Measurements from ENCODE around the gene SEC14L1. TPM values are rescaled to one million over a fixed set of nuclear protein-coding genes. Genes with fewer than 3 reads are reported as not detected.

SEC14L1 gene
- total RNA-seq, 2 experiments from 2014 or later: 97.3 to 98.5 TPM

DNA sequence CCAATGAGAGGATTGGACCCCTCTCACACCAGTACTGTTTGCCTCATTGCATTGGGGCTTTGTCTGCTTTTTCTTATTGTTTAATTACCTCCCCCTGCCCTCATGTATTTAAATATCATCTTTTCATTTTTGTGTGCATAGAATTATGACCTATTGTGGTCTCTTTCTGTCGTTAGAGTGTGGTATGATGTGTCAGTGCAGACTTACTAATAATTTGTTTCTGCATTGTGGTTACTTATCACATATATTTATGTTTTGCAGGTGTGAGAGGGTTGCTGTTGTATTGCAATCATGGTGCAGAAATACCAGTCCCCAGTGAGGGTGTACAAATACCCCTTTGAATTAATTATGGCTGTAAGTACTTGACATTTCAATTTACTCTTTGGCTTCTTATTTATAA, 2.5 kb downstream of the SEC14L1 start:
- peaks cover 69% of the 10 kb centered on the region for H3K4me1 Mint-ChIP-seq (ENCODE audit: low read depth)
- POLR2A ChIA-PET: interaction anchor here (1.1 kb wide), 1 partner anchor 16 kb away, joined by 3 read pairs; no protein-coding TSS in a partner anchor
- peaks cover 44% of the 10 kb centered on the region for H3K4me1 ChIP-seq (ENCODE audit: insufficient read depth, low read length)

DNA sequence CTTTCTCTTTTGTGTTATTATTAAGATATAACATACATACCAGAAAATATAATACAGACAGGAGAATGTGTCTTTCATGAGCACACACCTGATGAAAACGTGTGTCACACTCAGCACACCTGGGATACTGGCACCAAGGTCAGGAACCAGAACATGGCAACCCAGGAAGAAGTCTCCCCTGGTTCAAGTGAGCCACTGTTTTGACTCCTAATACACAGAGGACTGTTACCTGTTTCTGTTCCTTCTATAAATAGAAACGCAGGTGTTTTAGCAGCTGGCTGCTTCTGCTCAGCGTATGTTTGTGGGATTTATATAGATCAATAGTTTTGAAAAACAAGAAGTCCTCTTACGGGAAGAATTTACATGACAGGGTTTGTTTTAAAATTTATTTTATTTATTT, 3.5 kb downstream of the SEC14L1 start:
- intact Hi-C loops (cut with DNase I, micrococcal nuclease): loop anchor here in 1 of 2 experiments (5.0 kb wide), 2 partner anchors 43 to 417 kb away; partner anchors contain the start of genes JMJD6 and METTL23
- Histone ChIP-seq H3K27me3 (ENCODE audit: control insufficient read depth in 1 of 2, insufficient read depth in 2 of 2, low read length in 2 of 2) (no peaks in the 10 kb centered on the region), H3K4me1 (ENCODE audit: insufficient read depth, low read length) (peaks cover 36% of the 10 kb centered on the region), H3K27ac (ENCODE audit: low read depth in 1 of 2, low read length in 2 of 2) (no peak overlapping the region), H3K9me3 (ENCODE audit: control insufficient read depth in 1 of 2, insufficient read depth in 1 of 2, low read length in 2 of 2) (peaks cover 0 to 1% of the 10 kb centered on the region in 2 experiments), H3K36me3 (ENCODE audit: insufficient read depth, low read length) (peaks cover 42% of the 10 kb centered on the region), H3K4me3 (ENCODE audit: low read length) (no peak overlapping the region)
- Mint-ChIP-seq H3K27me3 (no peaks in the 10 kb centered on the region), H3K4me3 (peak overlapping the region; percentile 98), H3K4me1 (ENCODE audit: low read depth) (peaks cover 67% of the 10 kb centered on the region), H3K27ac (peak overlapping the region; percentile 94), H3K36me3 (ENCODE audit: low read depth) (peaks cover 74% of the 10 kb centered on the region), H3K9me3 (peaks cover 2% of the 10 kb centered on the region)
- ATAC-seq (ENCODE audit: poor library complexity) (no peak), DNase-seq (no peak)
- ChIA-PET POLR2A (no interaction called here), CTCF (no interaction called here)
- TF ChIP-seq, protein P1, sequence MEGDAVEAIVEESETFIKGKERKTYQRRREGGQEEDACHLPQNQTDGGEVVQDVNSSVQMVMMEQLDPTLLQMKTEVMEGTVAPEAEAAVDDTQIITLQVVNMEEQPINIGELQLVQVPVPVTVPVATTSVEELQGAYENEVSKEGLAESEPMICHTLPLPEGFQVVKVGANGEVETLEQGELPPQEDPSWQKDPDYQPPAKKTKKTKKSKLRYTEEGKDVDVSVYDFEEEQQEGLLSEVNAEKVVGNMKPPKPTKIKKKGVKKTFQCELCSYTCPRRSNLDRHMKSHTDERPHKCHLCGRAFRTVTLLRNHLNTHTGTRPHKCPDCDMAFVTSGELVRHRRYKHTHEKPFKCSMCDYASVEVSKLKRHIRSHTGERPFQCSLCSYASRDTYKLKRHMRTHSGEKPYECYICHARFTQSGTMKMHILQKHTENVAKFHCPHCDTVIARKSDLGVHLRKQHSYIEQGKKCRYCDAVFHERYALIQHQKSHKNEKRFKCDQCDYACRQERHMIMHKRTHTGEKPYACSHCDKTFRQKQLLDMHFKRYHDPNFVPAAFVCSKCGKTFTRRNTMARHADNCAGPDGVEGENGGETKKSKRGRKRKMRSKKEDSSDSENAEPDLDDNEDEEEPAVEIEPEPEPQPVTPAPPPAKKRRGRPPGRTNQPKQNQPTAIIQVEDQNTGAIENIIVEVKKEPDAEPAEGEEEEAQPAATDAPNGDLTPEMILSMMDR (IDR thresholded peaks at IDR 0.05): no peak

More for the DNA sequence above, 2.5 kb downstream of the SEC14L1 start:
- H3K9me3 Mint-ChIP-seq: peaks cover 2% of the 10 kb centered on the region
- H3K36me3 ChIP-seq (ENCODE audit: insufficient read depth, low read length): peaks cover 33% of the 10 kb centered on the region
- no peak for DNase-seq
- H3K27ac Mint-ChIP-seq: peak overlapping the region; percentile 94
- peak overlapping the region; percentile 98 for H3K4me3 Mint-ChIP-seq
- H3K9me3 ChIP-seq (ENCODE audit: control insufficient read depth in 1 of 2, insufficient read depth in 1 of 2, low read length in 2 of 2): peaks cover 0 to 8% of the 10 kb centered on the region in 2 experiments
- no peak overlapping the region for H3K4me3 ChIP-seq (ENCODE audit: low read length)
- CTCF ChIA-PET: interaction anchor here (0.6 to 1.1 kb wide), 3 partner anchors 20 to 55 kb away, joined by 3 to 4 read pairs (median 3); no protein-coding TSS in a partner anchor
- H3K27me3 ChIP-seq (ENCODE audit: control insufficient read depth in 1 of 2, insufficient read depth in 2 of 2, low read length in 2 of 2): no peaks in the 10 kb centered on the region
- H3K36me3 Mint-ChIP-seq (ENCODE audit: low read depth): peaks cover 65% of the 10 kb centered on the region
- H3K27me3 Mint-ChIP-seq: no peaks in the 10 kb centered on the region
- intact Hi-C loops (cut with DNase I, micrococcal nuclease): loop anchor here in 1 of 2 experiments (5.0 kb wide), 2 partner anchors 44 to 416 kb away; partner anchors contain the start of genes JMJD6 and METTL23
- no peak for ATAC-seq (ENCODE audit: poor library complexity)
- TF ChIP-seq, protein P1 (IDR thresholded peaks at IDR 0.05): no peak
- H3K27ac ChIP-seq (ENCODE audit: low read depth in 1 of 2, low read length in 2 of 2): no peak overlapping the region

DNA sequence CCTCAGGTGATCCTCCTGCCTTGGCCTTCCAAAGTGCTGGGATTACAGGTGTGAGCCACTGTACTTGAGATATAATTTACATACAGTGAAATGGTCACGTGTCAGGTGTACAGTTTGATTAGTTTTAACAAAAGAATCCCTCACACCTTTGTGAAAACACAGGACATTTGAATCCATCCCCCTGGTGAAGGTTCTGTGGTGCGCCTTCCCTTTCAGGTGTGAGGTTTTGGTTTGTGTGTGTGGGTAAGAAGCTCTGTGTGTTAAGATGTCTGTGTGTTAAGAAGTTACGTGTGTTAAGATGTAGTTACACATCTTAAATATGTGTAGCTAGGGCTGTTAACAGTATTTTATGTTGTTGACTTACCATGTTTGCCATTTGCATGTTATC, 4.4 kb downstream of the SEC14L1 start:
- Mint-ChIP-seq H3K36me3 (ENCODE audit: low read depth) (peaks cover 80% of the 10 kb centered on the region), H3K27me3 (no peaks in the 10 kb centered on the region), H3K27ac (no peak overlapping the region), H3K4me3 (peak overlapping the region; percentile 7), H3K9me3 (no peaks in the 10 kb centered on the region), H3K4me1 (ENCODE audit: low read depth) (peaks cover 65% of the 10 kb centered on the region)
- peaks cover 26% of the 10 kb centered on the region for H3K4me1 ChIP-seq (ENCODE audit: insufficient read depth, low read length)
- H3K27ac ChIP-seq (ENCODE audit: low read depth in 1 of 2, low read length in 2 of 2): no peak overlapping the region
- ChIA-PET POLR2A (no interaction called here), CTCF (no interaction called here)
- no peaks in the 10 kb centered on the region for H3K9me3 ChIP-seq (ENCODE audit: control insufficient read depth in 1 of 2, insufficient read depth in 1 of 2, low read length in 2 of 2)
- H3K4me3 ChIP-seq (ENCODE audit: low read length): no peak overlapping the region
- no peak for DNase-seq
- intact Hi-C loops (cut with DNase I, micrococcal nuclease): no loop called here
- no peak for ATAC-seq (ENCODE audit: poor library complexity)
- TF ChIP-seq, protein P1 (IDR thresholded peaks at IDR 0.05): no peak
- H3K27me3 ChIP-seq (ENCODE audit: control insufficient read depth in 1 of 2, insufficient read depth in 2 of 2, low read length in 2 of 2): no peaks in the 10 kb centered on the region
- peaks cover 45% of the 10 kb centered on the region for H3K36me3 ChIP-seq (ENCODE audit: insufficient read depth, low read length)
